Astrocyte (in vitro differentiated cells and primary cell): ENCODE data around the gene LIPH. TPM values are rescaled to one million over a fixed set of nuclear protein-coding genes. Genes with fewer than 3 reads are reported as not detected.
A peak's percentile ranks its signal among the peaks of the same experiment; 100 is the strongest.

ENCODE experiments used
- DNase-seq: peaks from one replicate; pipeline ENCODE4 v3.0.0-alpha.2; 2010; ENCODE audit warnings: low read depth
- FAIRE-seq: peaks from 2 replicates; lab custom pipeline; 2011; peaks lifted over from hg19 to GRCh38; lab: Jason Lieb, UNC
- H2AFZ ChIP-seq: 2 replicates; pipeline ENCODE4 v1.6.0; 2012; ENCODE audit warnings: low read depth, low read length, inconsistent platforms
- H3K27ac ChIP-seq: 2 replicates; pipeline ENCODE4 v1.5.1; 2011; ENCODE audit warnings: low read depth, low read length, inconsistent platforms
- H3K27me3 ChIP-seq: 2 replicates; pipeline ENCODE4 v1.6.0; 2011; ENCODE audit warnings: low read length, inconsistent platforms; ENCODE audit not compliant: insufficient read depth
- H3K36me3 ChIP-seq: 2 replicates; pipeline ENCODE4 v1.5.1; 2011; ENCODE audit warnings: low read length, inconsistent platforms; ENCODE audit not compliant: insufficient read depth
- H3K4me1 ChIP-seq: 2 replicates; pipeline ENCODE4 v1.5.1; 2011; ENCODE audit warnings: low read length, inconsistent platforms; ENCODE audit not compliant: insufficient read depth
- H3K4me2 ChIP-seq: 2 replicates; pipeline ENCODE4 v1.6.0; 2012; ENCODE audit warnings: low read length, inconsistent platforms
- H3K4me3 ChIP-seq: 2 replicates; pipeline ENCODE4 v1.5.1; 2011; ENCODE audit warnings: low read depth, mild to moderate bottlenecking, low read length, inconsistent platforms; ENCODE audit not compliant: insufficient read depth
- H3K79me2 ChIP-seq: 2 replicates; pipeline ENCODE4 v1.6.0; 2012; ENCODE audit warnings: mild to moderate bottlenecking, low read length, inconsistent platforms; ENCODE audit not compliant: insufficient read depth
- H3K9ac ChIP-seq: 2 replicates; pipeline ENCODE4 v1.6.0; 2012; ENCODE audit warnings: mild to moderate bottlenecking, low read length, inconsistent platforms
- H3K9me3 ChIP-seq: 2 replicates; pipeline ENCODE4 v1.5.1; 2012; ENCODE audit warnings: low read depth, mild to moderate bottlenecking, low read length, inconsistent platforms; ENCODE audit not compliant: insufficient read depth
- H4K20me1 ChIP-seq: 2 replicates; pipeline ENCODE4 v1.6.0; 2012; ENCODE audit warnings: low read length, inconsistent platforms; ENCODE audit not compliant: insufficient read depth
- H3K27ac Mint-ChIP-seq: one replicate; pipeline ENCODE4 v1.8.0; 2021; ENCODE audit warnings: mild to moderate bottlenecking, mixed read lengths; ENCODE audit not compliant: unreplicated experiment
- H3K27me3 Mint-ChIP-seq: one replicate; pipeline ENCODE4 v1.8.0; 2021; ENCODE audit warnings: low read depth, mixed read lengths; ENCODE audit not compliant: unreplicated experiment
- H3K36me3 Mint-ChIP-seq: one replicate; pipeline ENCODE4 v1.8.0; 2021; ENCODE audit warnings: low read depth, mixed read lengths; ENCODE audit not compliant: unreplicated experiment
- H3K4me1 Mint-ChIP-seq: one replicate; pipeline ENCODE4 v1.8.0; 2021; ENCODE audit warnings: low read depth, mixed read lengths; ENCODE audit not compliant: unreplicated experiment
- H3K4me3 Mint-ChIP-seq: one replicate; pipeline ENCODE4 v1.8.0; 2021; ENCODE audit warnings: mild to moderate bottlenecking, moderate library complexity, mixed read lengths; ENCODE audit not compliant: unreplicated experiment
- H3K9me3 Mint-ChIP-seq: one replicate; pipeline ENCODE4 v1.8.0; 2021; ENCODE audit warnings: mild to moderate bottlenecking, mixed read lengths; ENCODE audit not compliant: unreplicated experiment
- EZH2 ChIP-seq: IDR thresholded peaks from 2 replicates; pipeline ENCODE4 v1.6.1; 2012; ENCODE audit warnings: mild to moderate bottlenecking, low read length, inconsistent platforms; ENCODE audit not compliant: insufficient read depth
- total RNA-seq: library from RNA; stranded (reverse); gene quantifications from 2 replicates; pipeline ENCODE4 v1.2.1, GENCODE V29; 2021
- TF ChIP-seq, protein P1 (sequence below): IDR thresholded peaks from 2 replicates; pipeline ENCODE4 v1.5.1; 2011; ENCODE audit warnings: low read depth, mild to moderate bottlenecking, inconsistent platforms, low read length, moderate library complexity; ENCODE audit not compliant: insufficient read depth

The LIPH gene
- total RNA-seq, 1 donor from 2014 or later = 6.4 TPM

DNA sequence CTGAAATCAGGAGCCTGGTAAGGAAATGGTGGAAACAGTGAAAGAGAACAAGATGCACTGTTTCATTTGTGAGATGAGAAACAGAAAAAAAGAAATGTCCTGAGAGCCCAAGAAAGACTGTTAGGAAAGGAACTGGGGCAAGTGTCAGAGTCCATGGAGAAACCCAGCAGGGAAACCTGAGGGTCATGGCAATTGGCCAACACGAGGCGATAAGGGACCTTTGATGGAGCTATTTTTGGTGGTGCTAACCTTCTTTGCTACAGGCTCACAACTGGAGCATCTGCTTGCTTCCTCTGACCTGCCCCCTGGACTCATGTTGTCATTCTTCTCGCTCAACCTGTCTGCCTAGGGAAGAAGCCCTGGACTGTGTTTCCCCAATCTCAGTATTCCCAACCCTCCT, 49.4 kb downstream of the LIPH start:
- no peaks in the 10 kb centered on the region for H3K36me3 ChIP-seq
- no peaks in the 10 kb centered on the region for H3K36me3 Mint-ChIP-seq

GRCh38 chr3:185498503-185499396, 53.6 kb downstream of the LIPH start, which contains the start of gene TMEM41A:
Gene TMEM41A (minus strand): TSS chr3:185499035. CDS start chr3:185498961, 74 bp downstream.
- Histone ChIP-seq H3K79me2 (peaks cover 14% of the 10 kb centered on the region), H3K9me3 (no peaks in the 10 kb centered on the region), H3K9ac (peak within 1 kb of the TSS; percentile 87), H3K4me2 (peak within 1 kb of the TSS; percentile 96), H3K36me3 (peaks cover 13% of the 10 kb centered on the region), H3K27me3 (no peaks in the 10 kb centered on the region), H3K4me3 (peak within 1 kb of the TSS; percentile 83), H2AFZ (peak within 1 kb of the TSS; percentile 92), H4K20me1 (no peaks in the 10 kb centered on the region), H3K27ac (peak within 1 kb of the TSS; percentile 61), H3K4me1 (peaks cover 6% of the 10 kb centered on the region)
- Mint-ChIP-seq H3K27ac (peak within 1 kb of the TSS; percentile 85), H3K27me3 (peaks cover 2% of the 10 kb centered on the region), H3K9me3 (peaks cover 2% of the 10 kb centered on the region), H3K4me3 (peak within 1 kb of the TSS; percentile 91), H3K36me3 (peaks cover 7% of the 10 kb centered on the region), H3K4me1 (peaks cover 4% of the 10 kb centered on the region)
- FAIRE-seq (no peak), DNase-seq (peak; percentile 75)
- TF ChIP-seq EZH2 = no peak
- TF ChIP-seq, protein P1, sequence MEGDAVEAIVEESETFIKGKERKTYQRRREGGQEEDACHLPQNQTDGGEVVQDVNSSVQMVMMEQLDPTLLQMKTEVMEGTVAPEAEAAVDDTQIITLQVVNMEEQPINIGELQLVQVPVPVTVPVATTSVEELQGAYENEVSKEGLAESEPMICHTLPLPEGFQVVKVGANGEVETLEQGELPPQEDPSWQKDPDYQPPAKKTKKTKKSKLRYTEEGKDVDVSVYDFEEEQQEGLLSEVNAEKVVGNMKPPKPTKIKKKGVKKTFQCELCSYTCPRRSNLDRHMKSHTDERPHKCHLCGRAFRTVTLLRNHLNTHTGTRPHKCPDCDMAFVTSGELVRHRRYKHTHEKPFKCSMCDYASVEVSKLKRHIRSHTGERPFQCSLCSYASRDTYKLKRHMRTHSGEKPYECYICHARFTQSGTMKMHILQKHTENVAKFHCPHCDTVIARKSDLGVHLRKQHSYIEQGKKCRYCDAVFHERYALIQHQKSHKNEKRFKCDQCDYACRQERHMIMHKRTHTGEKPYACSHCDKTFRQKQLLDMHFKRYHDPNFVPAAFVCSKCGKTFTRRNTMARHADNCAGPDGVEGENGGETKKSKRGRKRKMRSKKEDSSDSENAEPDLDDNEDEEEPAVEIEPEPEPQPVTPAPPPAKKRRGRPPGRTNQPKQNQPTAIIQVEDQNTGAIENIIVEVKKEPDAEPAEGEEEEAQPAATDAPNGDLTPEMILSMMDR = no peak

More for the DNA sequence above, 49.4 kb downstream of the LIPH start:
- Histone ChIP-seq H3K79me2 (no peaks in the 10 kb centered on the region), H3K9ac (no peak overlapping the region), H4K20me1 (no peaks in the 10 kb centered on the region), H3K27ac (no peak overlapping the region), H3K9me3 (no peaks in the 10 kb centered on the region), H3K4me1 (no peaks in the 10 kb centered on the region), H2AFZ (no peak overlapping the region), H3K4me3 (no peak overlapping the region), H3K27me3 (no peaks in the 10 kb centered on the region), H3K4me2 (no peak overlapping the region)
- Mint-ChIP-seq H3K9me3 (peaks cover 4% of the 10 kb centered on the region), H3K4me1 (no peaks in the 10 kb centered on the region), H3K4me3 (no peak overlapping the region), H3K27ac (no peak overlapping the region), H3K27me3 (peaks cover 7% of the 10 kb centered on the region)
- DNase-seq = no peak
- FAIRE-seq = no peak
- no peak for TF ChIP-seq EZH2
- TF ChIP-seq, protein P1 = no peak
